ENCODE measurements around the gene CYP4F12. TPM values are rescaled to one million over a fixed set of nuclear protein-coding genes. Genes with fewer than 3 reads are reported as not detected.

Gene CYP4F12
- total and polyA plus RNA-seq, 2 experiments from 2014 or later: not detected

- TF ChIP-seq ZNF462 (CRISPR knock-in tag; IDR thresholded peaks at IDR 0.05) (no peak), STAT1 (IDR thresholded peaks at IDR 0.05; ENCODE audit: unreplicated experiment) (no peak), NANOG (IDR thresholded peaks at IDR 0.05; ENCODE audit: borderline replicate concordance) (no peak), POLR2AphosphoS5 (IDR thresholded peaks at IDR 0.05; ENCODE audit: low read depth) (no peak)
Measured at GRCh38 chr19:15671891-15672579, 852 bp upstream of the CYP4F12 start (continued).

GRCh38 chr19:15673176-15673654 is 328 bp downstream of the CYP4F12 start:
- 0 out of 2 replicates have a peak, but pooled peaks cover 3% of the 10 kb centered on the region for H3K36me3 ChIP-seq (ENCODE audit: insufficient read depth)
- H4K20me1 ChIP-seq (replicated peaks; ENCODE audit: insufficient read depth): no peaks in the 10 kb centered on the region
- H3K27ac ChIP-seq (ENCODE audit: low read depth): no peak overlapping the region
- no peaks in the 10 kb centered on the region for H3K79me2 ChIP-seq (replicated peaks; ENCODE audit: insufficient read depth)
- no peaks in the 10 kb centered on the region for H3K27me3 Mint-ChIP-seq (ENCODE audit: insufficient read depth, low read depth, poor library complexity)
- no peak overlapping the region for H3K27ac Mint-ChIP-seq
- H3K4me2 ChIP-seq: no peak overlapping the region
- H3K36me3 Mint-ChIP-seq (ENCODE audit: low read depth): peaks cover 20% of the 10 kb centered on the region
- no peaks in the 10 kb centered on the region for H3K4me1 Mint-ChIP-seq
- H3K4me3 ChIP-seq: no peak overlapping the region
- no peak overlapping the region for H3K4me3 Mint-ChIP-seq
- no peak for ATAC-seq
- no peaks in the 10 kb centered on the region for H3F3A ChIP-seq (replicated peaks; ENCODE audit: low read depth)
- H3K9me3 Mint-ChIP-seq: peaks cover 37% of the 10 kb centered on the region
- no peaks in the 10 kb centered on the region for H3K9me2 ChIP-seq (ENCODE audit: insufficient read depth)
- DNase-seq (ENCODE audit: low spot score): no peak
- H3K4me1 ChIP-seq (ENCODE audit: insufficient read depth): no peaks in the 10 kb centered on the region
- no peaks in the 10 kb centered on the region for H3K27me3 ChIP-seq (ENCODE audit: insufficient read depth)
- no peak overlapping the region for H2AFZ ChIP-seq
- no peak for TF ChIP-seq STAT1 (IDR thresholded peaks at IDR 0.05; ENCODE audit: unreplicated experiment)
- no peak for TF ChIP-seq ZNF462 (CRISPR knock-in tag; IDR thresholded peaks at IDR 0.05)
- TF ChIP-seq CTCF (conservative IDR thresholded peaks at IDR 0.05; ENCODE audit: low read depth in 2 of 2): no peak
